Osteoblast (primary cell): ENCODE data around the gene IL1RAPL1. TPM values are rescaled to one million over a fixed set of nuclear protein-coding genes. Genes with fewer than 3 reads are reported as not detected.

Experiments
- DNase-seq: peaks from one replicate; pipeline ENCODE4 v3.0.0; 2011; ENCODE audit warnings: low spot score, mixed read lengths; ENCODE audit not compliant: insufficient read length; ENCODE audit errors: missing footprints
- H2AFZ ChIP-seq: 2 replicates; pipeline ENCODE4 v1.6.0; 2011; ENCODE audit warnings: mild to moderate bottlenecking, low read length
- H3K27ac ChIP-seq: 2 replicates; pipeline ENCODE4 v1.5.1; 2011; ENCODE audit warnings: mild to moderate bottlenecking, low read depth, low read length, moderate library complexity
- H3K27me3 ChIP-seq: 2 replicates; pipeline ENCODE4 v1.6.0; 2012; ENCODE audit warnings: mild to moderate bottlenecking, control low read depth, inconsistent platforms, low read length, moderate library complexity; ENCODE audit not compliant: insufficient read depth
- H3K36me3 ChIP-seq: 2 replicates; pipeline ENCODE4 v1.5.1; 2011; ENCODE audit warnings: mild to moderate bottlenecking, low read length, control low read depth, moderate library complexity; ENCODE audit not compliant: insufficient read depth
- H3K4me1 ChIP-seq: 2 replicates; pipeline ENCODE4 v1.5.1; 2011; ENCODE audit warnings: mild to moderate bottlenecking, low read length, control low read depth, moderate library complexity; ENCODE audit not compliant: insufficient read depth
- H3K4me2 ChIP-seq: 2 replicates; pipeline ENCODE4 v1.6.0; 2011; ENCODE audit warnings: mild to moderate bottlenecking, low read length; ENCODE audit not compliant: insufficient read depth
- H3K4me3 ChIP-seq: fragments of 200-600 bp; sonication (generic); 3 replicates; pipeline ENCODE4 v1.5.1; 2012; ENCODE audit warnings: mild to moderate bottlenecking, low read length, inconsistent platforms; ENCODE audit not compliant: insufficient read depth
- H3K79me2 ChIP-seq: 2 replicates; pipeline ENCODE4 v1.6.0; 2012; ENCODE audit warnings: mild to moderate bottlenecking, low read length, control low read depth, inconsistent platforms; ENCODE audit not compliant: insufficient read depth
- H3K9me3 ChIP-seq: 2 replicates; pipeline ENCODE4 v1.5.1; 2011; ENCODE audit warnings: low read depth, low read length, control low read depth
- H4K20me1 ChIP-seq: 2 replicates; pipeline ENCODE4 v1.6.0; 2012; ENCODE audit warnings: mild to moderate bottlenecking, low read length, control low read depth; ENCODE audit not compliant: insufficient read depth
- total RNA-seq: library from RNA; depleted of rRNA; stranded (reverse); fragments of >200 nt; gene quantifications from 2 replicates; pipeline ENCODE4 v1.2.3, GENCODE V29; 2012
- TF ChIP-seq, protein P1 (sequence below): IDR thresholded peaks from 2 replicates; pipeline ENCODE4 v1.5.1; 2011; ENCODE audit warnings: mild to moderate bottlenecking, low read depth, low read length, moderate library complexity; ENCODE audit errors: extremely low read depth

Gene IL1RAPL1
- total RNA-seq, 1 donor = under 0.01 TPM

DNA sequence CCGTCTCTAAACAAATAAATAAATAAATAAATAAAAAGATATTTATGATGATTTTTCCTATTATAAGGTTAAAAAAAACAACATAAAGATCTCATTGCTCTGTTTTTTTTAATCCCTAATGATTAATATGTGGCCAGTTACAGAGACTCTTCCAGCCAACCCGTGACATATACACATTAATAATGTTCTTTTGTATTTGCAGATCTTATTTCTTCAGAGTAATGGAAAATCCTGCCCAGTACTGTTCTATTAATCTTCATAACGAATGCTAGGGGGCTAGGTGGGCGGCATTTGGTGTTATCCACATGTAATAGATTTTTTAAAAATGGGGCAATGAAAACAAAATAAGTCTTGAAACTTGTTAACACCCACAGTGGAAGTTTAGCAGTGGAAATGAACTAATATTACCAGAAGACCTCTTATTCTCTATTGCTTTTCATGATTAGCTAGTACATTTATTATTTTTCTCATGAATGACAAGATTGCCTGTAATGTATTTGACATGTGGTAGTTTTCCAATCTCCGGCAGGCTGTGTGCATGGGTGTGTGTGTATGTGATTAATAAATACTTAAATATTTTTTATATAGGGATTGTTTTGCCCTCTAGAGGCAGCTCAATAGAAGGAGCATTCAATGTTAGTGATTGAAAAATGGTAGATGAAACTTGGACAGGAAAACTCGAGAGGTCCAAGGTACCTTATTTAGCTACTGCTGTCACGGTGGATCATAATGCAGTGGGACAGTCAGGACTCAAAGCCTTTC is 457.4 kb downstream of the IL1RAPL1 start:
- no peak for DNase-seq
- no peak overlapping the region for H2AFZ ChIP-seq

DNA sequence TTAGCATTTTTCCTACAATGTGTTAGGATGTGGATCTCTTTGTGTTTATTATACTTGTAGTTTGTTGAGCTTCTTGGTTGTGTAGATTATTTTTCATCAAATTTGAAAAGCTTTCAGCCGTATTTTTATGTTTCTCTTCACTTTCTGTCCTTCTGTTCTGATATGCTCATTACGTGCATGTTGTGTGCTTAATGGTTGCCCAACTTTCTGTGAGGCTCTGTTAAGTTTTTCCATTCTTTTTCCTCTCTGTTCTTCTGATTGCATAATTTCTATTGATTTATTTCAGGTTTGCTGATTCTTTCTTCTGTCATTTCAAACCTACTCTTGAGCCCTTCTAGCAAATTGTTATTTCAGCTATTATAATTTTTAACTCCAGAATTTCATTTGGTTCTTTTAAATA is 478.2 kb downstream of the IL1RAPL1 start:
- no peak overlapping the region for H3K27ac ChIP-seq
- H3K4me3 ChIP-seq = no peak overlapping the region
- TF ChIP-seq, protein P1, sequence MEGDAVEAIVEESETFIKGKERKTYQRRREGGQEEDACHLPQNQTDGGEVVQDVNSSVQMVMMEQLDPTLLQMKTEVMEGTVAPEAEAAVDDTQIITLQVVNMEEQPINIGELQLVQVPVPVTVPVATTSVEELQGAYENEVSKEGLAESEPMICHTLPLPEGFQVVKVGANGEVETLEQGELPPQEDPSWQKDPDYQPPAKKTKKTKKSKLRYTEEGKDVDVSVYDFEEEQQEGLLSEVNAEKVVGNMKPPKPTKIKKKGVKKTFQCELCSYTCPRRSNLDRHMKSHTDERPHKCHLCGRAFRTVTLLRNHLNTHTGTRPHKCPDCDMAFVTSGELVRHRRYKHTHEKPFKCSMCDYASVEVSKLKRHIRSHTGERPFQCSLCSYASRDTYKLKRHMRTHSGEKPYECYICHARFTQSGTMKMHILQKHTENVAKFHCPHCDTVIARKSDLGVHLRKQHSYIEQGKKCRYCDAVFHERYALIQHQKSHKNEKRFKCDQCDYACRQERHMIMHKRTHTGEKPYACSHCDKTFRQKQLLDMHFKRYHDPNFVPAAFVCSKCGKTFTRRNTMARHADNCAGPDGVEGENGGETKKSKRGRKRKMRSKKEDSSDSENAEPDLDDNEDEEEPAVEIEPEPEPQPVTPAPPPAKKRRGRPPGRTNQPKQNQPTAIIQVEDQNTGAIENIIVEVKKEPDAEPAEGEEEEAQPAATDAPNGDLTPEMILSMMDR = no peak
- DNase-seq = no peak
- H3K4me2 ChIP-seq = no peak overlapping the region
- no peaks in the 10 kb centered on the region for H3K36me3 ChIP-seq
- no peak overlapping the region for H2AFZ ChIP-seq
- H3K9me3 ChIP-seq = no peaks in the 10 kb centered on the region
- H3K79me2 ChIP-seq = no peaks in the 10 kb centered on the region
- no peaks in the 10 kb centered on the region for H4K20me1 ChIP-seq
- H3K4me1 ChIP-seq = no peaks in the 10 kb centered on the region
- no peaks in the 10 kb centered on the region for H3K27me3 ChIP-seq

More for the DNA sequence above, 457.4 kb downstream of the IL1RAPL1 start:
- H3K27me3 ChIP-seq = no peaks in the 10 kb centered on the region
- no peaks in the 10 kb centered on the region for H3K79me2 ChIP-seq
- no peak overlapping the region for H3K4me3 ChIP-seq
- no peak overlapping the region for H3K4me2 ChIP-seq
- TF ChIP-seq, protein P1 = no peak
- H3K36me3 ChIP-seq = no peaks in the 10 kb centered on the region
- H3K27ac ChIP-seq = no peak overlapping the region
- no peaks in the 10 kb centered on the region for H3K9me3 ChIP-seq
- H4K20me1 ChIP-seq = no peaks in the 10 kb centered on the region
- no peaks in the 10 kb centered on the region for H3K4me1 ChIP-seq

DNA sequence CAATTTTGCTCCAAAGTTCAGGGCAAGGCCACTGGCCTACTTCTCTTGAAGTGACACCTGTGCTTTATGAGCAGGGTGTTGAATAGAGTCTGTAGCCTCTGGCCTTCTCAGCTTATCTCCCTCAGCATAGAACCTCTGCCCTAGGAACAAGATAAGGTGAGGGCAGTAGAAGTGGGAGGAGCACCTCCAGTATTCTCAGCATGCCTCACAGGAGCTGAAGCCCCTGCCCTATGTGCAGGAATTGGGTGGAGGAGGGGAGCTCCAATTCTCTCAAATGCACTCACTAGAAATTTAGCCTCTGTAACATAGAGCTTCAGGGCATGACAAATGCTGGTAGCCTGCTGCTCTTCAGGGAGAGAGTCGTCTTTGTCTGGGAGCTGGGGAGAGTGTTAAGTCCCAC is 479.3 kb downstream of the IL1RAPL1 start:
- H4K20me1 ChIP-seq = no peaks in the 10 kb centered on the region
- H2AFZ ChIP-seq = no peak overlapping the region

DNA sequence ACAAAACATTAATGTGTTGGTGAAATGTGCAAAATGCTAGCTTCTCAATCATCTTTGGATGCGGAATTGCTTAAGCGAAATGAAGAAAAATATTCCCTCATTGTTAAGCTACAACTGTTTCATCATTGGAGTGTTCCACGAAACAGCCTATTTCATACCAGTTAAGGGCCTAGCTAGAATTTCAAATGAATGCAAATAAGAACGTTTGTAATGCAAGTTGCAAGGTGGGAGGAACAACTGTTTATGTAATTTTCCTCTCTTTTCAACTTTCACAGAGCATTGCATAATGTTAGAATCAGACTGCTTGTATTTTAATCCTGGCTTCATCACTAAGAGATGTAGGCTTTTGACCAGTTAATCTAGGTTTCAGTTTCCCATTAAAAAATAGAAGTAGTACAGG is 480.1 kb downstream of the IL1RAPL1 start:
- Histone ChIP-seq H3K36me3 (no peaks in the 10 kb centered on the region), H3K4me2 (no peak overlapping the region), H3K4me1 (no peaks in the 10 kb centered on the region), H3K27ac (no peak overlapping the region), H2AFZ (no peak overlapping the region), H4K20me1 (no peaks in the 10 kb centered on the region), H3K27me3 (no peaks in the 10 kb centered on the region), H3K9me3 (no peaks in the 10 kb centered on the region), H3K79me2 (no peaks in the 10 kb centered on the region), H3K4me3 (no peak overlapping the region)
- no peak for DNase-seq
- TF ChIP-seq, protein P1 = no peak

More for the DNA sequence above, 479.3 kb downstream of the IL1RAPL1 start:
- no peak overlapping the region for H3K4me3 ChIP-seq
- no peak overlapping the region for H3K27ac ChIP-seq
- H3K9me3 ChIP-seq = no peaks in the 10 kb centered on the region
- no peaks in the 10 kb centered on the region for H3K4me1 ChIP-seq
- no peaks in the 10 kb centered on the region for H3K79me2 ChIP-seq
- no peak for DNase-seq
- no peak overlapping the region for H3K4me2 ChIP-seq
- TF ChIP-seq, protein P1 = no peak
- H3K36me3 ChIP-seq = no peaks in the 10 kb centered on the region
- no peaks in the 10 kb centered on the region for H3K27me3 ChIP-seq
